Measurements from ENCODE around the gene RNF39.

RNF39 gene

GRCh38 chr6:30101444-30102413 is 26.2 kb upstream of the RNF39 start:
- no peak for TF ChIP-seq EZH2phosphoT487 (IDR thresholded peaks at IDR 0.05; ENCODE audit: borderline replicate concordance)
- TF ChIP-seq, protein P1, sequence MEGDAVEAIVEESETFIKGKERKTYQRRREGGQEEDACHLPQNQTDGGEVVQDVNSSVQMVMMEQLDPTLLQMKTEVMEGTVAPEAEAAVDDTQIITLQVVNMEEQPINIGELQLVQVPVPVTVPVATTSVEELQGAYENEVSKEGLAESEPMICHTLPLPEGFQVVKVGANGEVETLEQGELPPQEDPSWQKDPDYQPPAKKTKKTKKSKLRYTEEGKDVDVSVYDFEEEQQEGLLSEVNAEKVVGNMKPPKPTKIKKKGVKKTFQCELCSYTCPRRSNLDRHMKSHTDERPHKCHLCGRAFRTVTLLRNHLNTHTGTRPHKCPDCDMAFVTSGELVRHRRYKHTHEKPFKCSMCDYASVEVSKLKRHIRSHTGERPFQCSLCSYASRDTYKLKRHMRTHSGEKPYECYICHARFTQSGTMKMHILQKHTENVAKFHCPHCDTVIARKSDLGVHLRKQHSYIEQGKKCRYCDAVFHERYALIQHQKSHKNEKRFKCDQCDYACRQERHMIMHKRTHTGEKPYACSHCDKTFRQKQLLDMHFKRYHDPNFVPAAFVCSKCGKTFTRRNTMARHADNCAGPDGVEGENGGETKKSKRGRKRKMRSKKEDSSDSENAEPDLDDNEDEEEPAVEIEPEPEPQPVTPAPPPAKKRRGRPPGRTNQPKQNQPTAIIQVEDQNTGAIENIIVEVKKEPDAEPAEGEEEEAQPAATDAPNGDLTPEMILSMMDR (conservative IDR thresholded peaks at IDR 0.05; ENCODE audit: low read length) = no peak
- no peaks in the 10 kb centered on the region for H3K79me2 ChIP-seq (ENCODE audit: insufficient read depth, low read length)
- no peaks in the 10 kb centered on the region for H4K20me1 ChIP-seq (ENCODE audit: insufficient read depth, low read length, poor library complexity, severe bottlenecking)
- peak overlapping the region; percentile 79 for H3K4me2 ChIP-seq (ENCODE audit: low read depth, low read length, poor library complexity, severe bottlenecking)
- H2AFZ ChIP-seq (ENCODE audit: low read length) = peak overlapping the region; percentile 94; the same call in 1 of the 2 replicates
- peaks cover 25% of the 10 kb centered on the region for H3K4me1 ChIP-seq (ENCODE audit: insufficient read depth, low read length, poor library complexity, severe bottlenecking)
- no peaks in the 10 kb centered on the region for H3K36me3 ChIP-seq (ENCODE audit: insufficient read depth, low read length)
- peak overlapping the region; percentile 49 for H3K9ac ChIP-seq (ENCODE audit: low read depth, low read length, poor library complexity, severe bottlenecking)
- no peaks in the 10 kb centered on the region for H3F3A ChIP-seq (ENCODE audit: low read depth)
- no peaks in the 10 kb centered on the region for H3K9me3 ChIP-seq (ENCODE audit: insufficient read depth, low read depth, low read length)
- no peaks in the 10 kb centered on the region for H3K27me3 ChIP-seq (ENCODE audit: insufficient read depth, low read length, poor library complexity, severe bottlenecking)
- H3K4me3 ChIP-seq (ENCODE audit: low read length, poor library complexity, severe bottlenecking) = peak overlapping the region; percentile 59
- no peaks in the 10 kb centered on the region for H3K9me2 ChIP-seq (replicated peaks; ENCODE audit: low read depth, low read length)

GRCh38 chr6:30100585-30101443 is 25.2 kb upstream of the RNF39 start:
- Histone ChIP-seq H3K27me3 (ENCODE audit: insufficient read depth, low read length, poor library complexity, severe bottlenecking) (no peaks in the 10 kb centered on the region), H3K9me3 (ENCODE audit: insufficient read depth, low read depth, low read length) (no peaks in the 10 kb centered on the region), H2AFZ (ENCODE audit: low read length) (0 out of 2 replicates have a peak overlapping the region, but pooled peaks have one; percentile 94), H3K36me3 (ENCODE audit: insufficient read depth, low read length) (no peaks in the 10 kb centered on the region), H3K9me2 (replicated peaks; ENCODE audit: low read depth, low read length) (no peaks in the 10 kb centered on the region), H3K4me3 (ENCODE audit: low read length, poor library complexity, severe bottlenecking) (no peak overlapping the region), H3K79me2 (ENCODE audit: insufficient read depth, low read length) (no peaks in the 10 kb centered on the region), H3K4me1 (ENCODE audit: insufficient read depth, low read length, poor library complexity, severe bottlenecking) (peaks cover 25% of the 10 kb centered on the region), H3F3A (ENCODE audit: low read depth) (no peaks in the 10 kb centered on the region), H3K4me2 (ENCODE audit: low read depth, low read length, poor library complexity, severe bottlenecking) (peak overlapping the region; percentile 56), H3K9ac (ENCODE audit: low read depth, low read length, poor library complexity, severe bottlenecking) (no peak overlapping the region), H4K20me1 (ENCODE audit: insufficient read depth, low read length, poor library complexity, severe bottlenecking) (no peaks in the 10 kb centered on the region)
- TF ChIP-seq EZH2phosphoT487 (IDR thresholded peaks at IDR 0.05; ENCODE audit: borderline replicate concordance) = no peak
- TF ChIP-seq, protein P1 (conservative IDR thresholded peaks at IDR 0.05; ENCODE audit: low read length) = no peak

DNA sequence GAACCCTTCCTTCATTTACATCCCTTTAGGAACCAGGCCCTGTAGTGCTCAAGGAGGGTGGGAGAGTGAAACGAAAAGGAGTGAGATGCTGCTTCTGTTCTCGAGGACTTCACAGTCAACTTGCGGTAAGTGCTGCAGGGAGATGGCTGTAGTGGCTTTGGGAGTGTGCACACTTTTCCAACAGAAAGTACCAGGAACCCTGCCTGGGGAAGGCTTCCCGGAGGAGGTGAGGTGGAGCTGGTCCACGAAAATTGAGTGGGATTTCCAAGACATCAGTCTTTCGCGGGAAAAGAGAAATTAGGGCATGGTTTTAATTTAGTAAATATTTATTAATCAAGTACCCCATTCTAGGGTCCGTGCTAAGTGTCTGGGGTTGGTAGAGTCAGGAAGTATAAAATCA is 24.6 kb upstream of the RNF39 start:
- Histone ChIP-seq H2AFZ (ENCODE audit: low read length) (no peak overlapping the region), H3K9me3 (ENCODE audit: insufficient read depth, low read depth, low read length) (no peaks in the 10 kb centered on the region), H3K4me3 (ENCODE audit: low read length, poor library complexity, severe bottlenecking) (no peak overlapping the region), H3K36me3 (ENCODE audit: insufficient read depth, low read length) (no peaks in the 10 kb centered on the region), H3F3A (ENCODE audit: low read depth) (no peaks in the 10 kb centered on the region), H4K20me1 (ENCODE audit: insufficient read depth, low read length, poor library complexity, severe bottlenecking) (no peaks in the 10 kb centered on the region), H3K4me2 (ENCODE audit: low read depth, low read length, poor library complexity, severe bottlenecking) (no peak overlapping the region), H3K27me3 (ENCODE audit: insufficient read depth, low read length, poor library complexity, severe bottlenecking) (no peaks in the 10 kb centered on the region), H3K79me2 (ENCODE audit: insufficient read depth, low read length) (no peaks in the 10 kb centered on the region), H3K9ac (ENCODE audit: low read depth, low read length, poor library complexity, severe bottlenecking) (no peak overlapping the region), H3K9me2 (replicated peaks; ENCODE audit: low read depth, low read length) (no peaks in the 10 kb centered on the region), H3K4me1 (ENCODE audit: insufficient read depth, low read length, poor library complexity, severe bottlenecking) (peaks cover 25% of the 10 kb centered on the region)
- TF ChIP-seq EZH2phosphoT487 (IDR thresholded peaks at IDR 0.05; ENCODE audit: borderline replicate concordance) = no peak
- TF ChIP-seq, protein P1 (conservative IDR thresholded peaks at IDR 0.05; ENCODE audit: low read length) = no peak

All from Loucy (cell line).